Mesothelial cell of epicardium (in vitro differentiated cells): ENCODE results near the gene FSHR. TPM values are rescaled to one million over a fixed set of nuclear protein-coding genes. Genes with fewer than 3 reads are reported as not detected.

Experiments
- DNase-seq, 2 experiments: peaks; one replicate each; pipeline ENCODE4 v3.0.0; 2021; ENCODE audit warnings: low spot score in 2 of 2; ENCODE audit not compliant: unreplicated experiment in 2 of 2
- H3K27ac Mint-ChIP-seq: 2 replicates; pipeline ENCODE4 v1.8.0; 2021; ENCODE audit warnings: mixed read lengths
- H3K27me3 Mint-ChIP-seq: 2 replicates; pipeline ENCODE4 v1.8.0; 2021; ENCODE audit warnings: low read depth, mixed read lengths
- H3K36me3 Mint-ChIP-seq: 2 replicates; pipeline ENCODE4 v1.8.0; 2021; ENCODE audit warnings: mixed read lengths
- H3K4me1 Mint-ChIP-seq: 2 replicates; pipeline ENCODE4 v1.8.0; 2021; ENCODE audit warnings: mixed read lengths
- H3K4me3 Mint-ChIP-seq: 2 replicates; pipeline ENCODE4 v1.8.0; 2021; ENCODE audit warnings: mild to moderate bottlenecking, moderate library complexity, mixed read lengths
- H3K9me3 Mint-ChIP-seq: 2 replicates; pipeline ENCODE4 v1.8.0; 2021; ENCODE audit warnings: mixed read lengths
- total RNA-seq: library from RNA; stranded (reverse); gene quantifications from 3 replicates; pipeline ENCODE4 v1.2.1, GENCODE V29; 2021
- TF ChIP-seq, protein P1 (sequence below): fragments of 200-600 bp; sonication (generic); IDR thresholded peaks from one replicate; pipeline ENCODE4 v1.5.0; 2021; ENCODE audit warnings: antibody characterized with exemption; ENCODE audit not compliant: unreplicated experiment

The FSHR gene
- total RNA-seq, 1 donor from 2014 or later = not detected

DNA sequence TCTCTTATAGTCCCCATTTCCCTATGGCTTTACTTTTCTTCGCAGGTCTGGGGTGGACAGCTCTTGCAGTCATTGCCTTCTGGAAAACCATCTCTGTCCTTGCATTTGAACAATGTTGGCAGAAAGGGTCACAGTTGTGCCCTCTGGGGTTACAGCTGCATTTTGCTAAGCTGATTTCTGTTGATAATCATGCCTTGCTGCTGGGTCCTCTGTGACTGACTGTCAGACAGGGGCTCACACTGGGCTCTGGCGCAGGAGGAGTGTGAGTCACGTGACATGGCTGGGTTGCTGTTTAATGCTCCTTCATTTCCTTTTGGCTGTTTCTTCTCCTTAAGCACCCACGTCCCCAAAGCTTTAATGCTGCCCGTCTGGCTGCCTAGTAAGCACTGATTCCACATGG, 202.2 kb downstream of the FSHR start:
- peaks cover 33% of the 10 kb centered on the region for H3K4me1 Mint-ChIP-seq
- no peak for DNase-seq
- no peak overlapping the region for H3K27ac Mint-ChIP-seq
- H3K27me3 Mint-ChIP-seq = no peaks in the 10 kb centered on the region
- H3K36me3 Mint-ChIP-seq = no peaks in the 10 kb centered on the region
- H3K9me3 Mint-ChIP-seq = no peaks in the 10 kb centered on the region
- TF ChIP-seq, protein P1, sequence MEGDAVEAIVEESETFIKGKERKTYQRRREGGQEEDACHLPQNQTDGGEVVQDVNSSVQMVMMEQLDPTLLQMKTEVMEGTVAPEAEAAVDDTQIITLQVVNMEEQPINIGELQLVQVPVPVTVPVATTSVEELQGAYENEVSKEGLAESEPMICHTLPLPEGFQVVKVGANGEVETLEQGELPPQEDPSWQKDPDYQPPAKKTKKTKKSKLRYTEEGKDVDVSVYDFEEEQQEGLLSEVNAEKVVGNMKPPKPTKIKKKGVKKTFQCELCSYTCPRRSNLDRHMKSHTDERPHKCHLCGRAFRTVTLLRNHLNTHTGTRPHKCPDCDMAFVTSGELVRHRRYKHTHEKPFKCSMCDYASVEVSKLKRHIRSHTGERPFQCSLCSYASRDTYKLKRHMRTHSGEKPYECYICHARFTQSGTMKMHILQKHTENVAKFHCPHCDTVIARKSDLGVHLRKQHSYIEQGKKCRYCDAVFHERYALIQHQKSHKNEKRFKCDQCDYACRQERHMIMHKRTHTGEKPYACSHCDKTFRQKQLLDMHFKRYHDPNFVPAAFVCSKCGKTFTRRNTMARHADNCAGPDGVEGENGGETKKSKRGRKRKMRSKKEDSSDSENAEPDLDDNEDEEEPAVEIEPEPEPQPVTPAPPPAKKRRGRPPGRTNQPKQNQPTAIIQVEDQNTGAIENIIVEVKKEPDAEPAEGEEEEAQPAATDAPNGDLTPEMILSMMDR = no peak
- no peak overlapping the region for H3K4me3 Mint-ChIP-seq

DNA sequence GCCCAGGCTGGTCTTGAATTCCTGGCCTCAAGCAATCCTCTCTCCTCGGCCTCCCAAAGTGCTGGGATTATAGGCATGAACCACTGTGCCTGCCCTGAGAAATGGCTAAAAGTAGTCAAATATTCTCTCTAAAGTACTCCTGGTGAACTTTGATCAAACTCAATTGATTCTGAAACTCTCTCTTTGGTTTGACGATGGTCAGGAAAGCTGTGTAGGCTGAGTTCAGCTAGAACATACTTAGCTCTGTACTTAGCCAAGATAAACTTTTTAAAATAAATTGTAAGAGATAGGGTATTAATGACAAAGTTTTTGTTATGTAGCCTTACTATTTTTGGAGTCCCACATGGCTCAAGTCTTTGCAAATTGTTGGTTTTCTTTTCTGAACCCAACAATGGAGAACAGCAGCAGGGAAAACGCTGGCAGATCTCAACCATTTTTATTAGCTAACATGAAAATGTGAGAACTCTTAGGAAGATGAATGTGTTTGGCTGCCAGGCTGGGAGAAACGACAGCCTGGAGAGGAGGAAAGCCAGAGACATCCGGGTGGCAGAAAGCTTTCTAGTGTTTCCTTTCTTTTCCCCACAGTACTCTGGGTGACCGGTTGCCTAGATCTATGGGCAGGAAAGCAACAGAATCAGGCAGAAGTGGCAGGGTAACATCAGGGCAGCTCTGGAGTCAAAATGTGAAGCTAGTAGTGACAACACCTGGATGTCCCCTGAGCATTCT, 205.8 kb downstream of the FSHR start:
- H3K27me3 Mint-ChIP-seq = no peaks in the 10 kb centered on the region
- TF ChIP-seq, protein P1 = no peak
- H3K9me3 Mint-ChIP-seq = no peaks in the 10 kb centered on the region
- peaks cover 26% of the 10 kb centered on the region for H3K4me1 Mint-ChIP-seq
- H3K36me3 Mint-ChIP-seq = no peaks in the 10 kb centered on the region
- H3K27ac Mint-ChIP-seq = no peak overlapping the region
- no peak for DNase-seq
- no peak overlapping the region for H3K4me3 Mint-ChIP-seq

DNA sequence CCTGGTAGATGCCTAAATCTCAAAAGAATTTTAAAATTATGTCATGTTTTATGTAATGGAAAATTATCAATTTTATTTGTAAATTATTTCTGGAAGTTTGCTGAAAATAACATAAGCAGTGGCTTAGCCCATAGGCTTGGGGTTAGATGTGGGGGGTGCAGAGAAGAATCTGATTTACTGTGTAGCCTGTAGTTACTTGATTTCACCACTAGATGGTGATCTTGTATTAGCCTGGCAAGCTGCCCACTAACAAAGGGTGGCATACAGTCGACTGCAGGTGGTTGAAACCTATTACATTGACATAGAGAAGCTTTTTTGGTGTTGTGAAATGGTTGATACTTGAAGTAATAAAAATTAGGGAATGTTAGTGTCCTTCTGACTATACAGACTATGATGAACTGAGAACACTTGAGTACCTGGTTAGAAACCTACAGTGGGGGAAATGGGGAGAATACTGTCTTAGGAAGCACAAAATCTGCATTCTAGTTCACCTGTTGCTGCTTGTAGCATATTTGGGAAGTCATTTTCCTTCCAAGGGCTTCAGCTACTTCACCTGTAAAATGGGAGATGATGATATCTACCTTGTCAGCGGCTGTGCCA, 207.8 kb downstream of the FSHR start:
- no peaks in the 10 kb centered on the region for H3K27me3 Mint-ChIP-seq
- H3K36me3 Mint-ChIP-seq = no peaks in the 10 kb centered on the region
- peak in 1 of 2 experiments; percentile 48 for DNase-seq
- H3K27ac Mint-ChIP-seq = no peak overlapping the region
- no peak overlapping the region for H3K4me3 Mint-ChIP-seq
- no peaks in the 10 kb centered on the region for H3K9me3 Mint-ChIP-seq
- TF ChIP-seq, protein P1 = peak; percentile 99
- peaks cover 25% of the 10 kb centered on the region for H3K4me1 Mint-ChIP-seq

DNA sequence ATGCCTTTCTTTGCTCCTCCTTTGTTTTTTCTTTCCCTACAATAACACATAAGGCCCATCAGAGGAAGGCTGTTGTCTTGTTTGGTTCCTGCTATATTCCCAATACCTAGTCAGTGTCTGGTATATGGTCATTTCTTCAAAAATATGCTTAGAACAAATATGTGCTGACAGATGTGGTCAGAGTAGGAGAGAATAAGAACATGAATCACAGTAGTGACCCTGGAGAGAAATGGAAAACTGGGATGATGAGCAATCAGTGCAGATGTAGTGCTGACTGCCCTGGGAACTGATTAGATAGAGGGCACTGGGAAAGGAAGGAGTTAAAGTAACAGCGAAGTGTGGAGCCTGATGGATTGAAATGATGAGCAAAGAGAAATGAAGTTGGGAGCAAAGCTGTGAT, 209.4 kb downstream of the FSHR start:
- DNase-seq = no peak
- no peaks in the 10 kb centered on the region for H3K27me3 Mint-ChIP-seq
- H3K27ac Mint-ChIP-seq = no peak overlapping the region
- no peaks in the 10 kb centered on the region for H3K36me3 Mint-ChIP-seq
- TF ChIP-seq, protein P1 = no peak
- H3K4me1 Mint-ChIP-seq = peaks cover 36% of the 10 kb centered on the region
- no peak overlapping the region for H3K4me3 Mint-ChIP-seq
- H3K9me3 Mint-ChIP-seq = no peaks in the 10 kb centered on the region

DNA sequence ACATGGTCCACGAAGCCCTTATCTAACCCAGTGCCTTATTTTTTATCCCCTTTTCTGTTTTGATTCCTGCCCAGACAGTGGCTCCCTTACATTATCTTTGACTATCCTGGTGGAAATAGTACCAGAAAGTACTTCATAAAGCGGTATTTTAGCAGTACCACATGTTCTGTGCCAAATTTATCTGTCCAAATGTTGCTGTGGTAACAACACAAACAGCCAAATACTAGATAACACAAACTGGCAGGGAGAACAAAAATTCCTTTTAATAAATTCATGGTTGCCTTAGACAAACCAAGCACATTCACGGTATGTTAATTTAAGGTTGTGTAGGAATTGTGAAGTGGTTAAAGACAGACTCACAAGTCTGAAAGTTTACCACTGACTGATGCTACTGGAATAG, 210.9 kb downstream of the FSHR start:
- TF ChIP-seq, protein P1 = no peak
- Mint-ChIP-seq H3K4me1 (peaks cover 31% of the 10 kb centered on the region), H3K27ac (no peak overlapping the region), H3K27me3 (peaks cover 2% of the 10 kb centered on the region), H3K9me3 (no peaks in the 10 kb centered on the region), H3K4me3 (no peak overlapping the region), H3K36me3 (no peaks in the 10 kb centered on the region)
- no peak for DNase-seq
